Measurements from ENCODE around the gene ADIPOR2. TPM values are rescaled to one million over a fixed set of nuclear protein-coding genes. Genes with fewer than 3 reads are reported as not detected.
"Not testable (repeated sequence)": the region's sequence is repeated elsewhere in the genome, so short reads cannot be mapped to it uniquely, and the experiment has no call there.

The ADIPOR2 gene
- total and polyA plus RNA-seq, 2 experiments from 2014 or later: 5.8 to 25.7 TPM

- DNase-seq (ENCODE audit: low read depth in 1 of 2, low spot score in 1 of 2): no peak
- Histone ChIP-seq H3K36me3 (no peaks in the 10 kb centered on the region), H3K4me3 (no peak overlapping the region), H3K9me3 (ENCODE audit: low read depth) (no peaks in the 10 kb centered on the region), H3K27ac (no peak overlapping the region), H3K4me1 (ENCODE audit: low read depth) (no peaks in the 10 kb centered on the region), H3K27me3 (no peaks in the 10 kb centered on the region)
- TF ChIP-seq, protein P1, sequence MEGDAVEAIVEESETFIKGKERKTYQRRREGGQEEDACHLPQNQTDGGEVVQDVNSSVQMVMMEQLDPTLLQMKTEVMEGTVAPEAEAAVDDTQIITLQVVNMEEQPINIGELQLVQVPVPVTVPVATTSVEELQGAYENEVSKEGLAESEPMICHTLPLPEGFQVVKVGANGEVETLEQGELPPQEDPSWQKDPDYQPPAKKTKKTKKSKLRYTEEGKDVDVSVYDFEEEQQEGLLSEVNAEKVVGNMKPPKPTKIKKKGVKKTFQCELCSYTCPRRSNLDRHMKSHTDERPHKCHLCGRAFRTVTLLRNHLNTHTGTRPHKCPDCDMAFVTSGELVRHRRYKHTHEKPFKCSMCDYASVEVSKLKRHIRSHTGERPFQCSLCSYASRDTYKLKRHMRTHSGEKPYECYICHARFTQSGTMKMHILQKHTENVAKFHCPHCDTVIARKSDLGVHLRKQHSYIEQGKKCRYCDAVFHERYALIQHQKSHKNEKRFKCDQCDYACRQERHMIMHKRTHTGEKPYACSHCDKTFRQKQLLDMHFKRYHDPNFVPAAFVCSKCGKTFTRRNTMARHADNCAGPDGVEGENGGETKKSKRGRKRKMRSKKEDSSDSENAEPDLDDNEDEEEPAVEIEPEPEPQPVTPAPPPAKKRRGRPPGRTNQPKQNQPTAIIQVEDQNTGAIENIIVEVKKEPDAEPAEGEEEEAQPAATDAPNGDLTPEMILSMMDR (IDR thresholded peaks at IDR 0.05; ENCODE audit: low read depth, low read length): no peak
These were observed 32.9 kb downstream of the ADIPOR2 start for GRCh38 chr12:1723721-1724120.

DNA sequence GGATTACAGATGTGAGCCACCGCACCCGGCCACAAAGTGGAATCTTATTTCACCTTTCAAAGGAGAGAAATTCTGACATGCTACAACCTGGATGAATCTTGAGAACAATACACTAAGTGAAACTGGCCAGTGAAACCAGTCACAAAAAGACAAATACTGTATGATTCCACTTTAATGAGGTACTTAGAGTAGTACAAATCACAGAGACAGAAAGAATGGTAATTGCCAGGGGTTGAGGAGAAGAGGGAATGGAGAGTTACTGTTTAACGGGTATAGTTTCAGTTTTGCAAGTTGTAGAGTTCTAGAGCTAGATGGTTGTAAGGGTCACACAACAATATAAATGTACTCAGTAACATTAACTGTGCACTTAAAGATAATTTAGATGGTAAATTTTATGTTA lies 33.4 kb downstream of the ADIPOR2 start:
- Histone ChIP-seq H3K27me3 (no peaks in the 10 kb centered on the region), H3K4me3 (no peak overlapping the region), H3K4me1 (ENCODE audit: low read depth) (no peaks in the 10 kb centered on the region), H3K27ac (no peak overlapping the region), H3K36me3 (no peaks in the 10 kb centered on the region), H3K9me3 (ENCODE audit: low read depth) (no peaks in the 10 kb centered on the region)
- DNase-seq (ENCODE audit: low read depth in 1 of 2, low spot score in 1 of 2): no peak
- TF ChIP-seq, protein P1 (IDR thresholded peaks at IDR 0.05; ENCODE audit: low read depth, low read length): no peak

DNA sequence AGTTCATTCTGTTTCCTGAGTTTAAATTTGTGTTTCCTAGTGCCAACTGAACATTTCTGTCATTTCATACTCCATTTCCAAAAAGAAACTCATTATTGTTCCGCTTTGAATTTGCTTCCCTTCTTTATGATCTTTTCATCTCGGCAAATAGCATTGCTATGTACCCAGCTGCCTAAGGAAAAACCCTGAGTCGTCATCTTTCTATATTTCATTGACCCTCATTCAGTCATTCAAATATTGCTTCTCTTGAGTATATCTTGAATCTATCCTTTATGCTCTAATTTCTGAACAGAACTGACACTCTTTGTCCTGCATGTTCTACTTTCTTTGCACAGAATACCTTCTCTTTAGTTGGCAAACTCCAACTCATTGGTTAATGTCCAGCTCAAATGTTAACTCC lies 35.9 kb downstream of the ADIPOR2 start:
- no peak overlapping the region for H3K27ac ChIP-seq
- TF ChIP-seq, protein P1 (IDR thresholded peaks at IDR 0.05; ENCODE audit: low read depth, low read length): no peak
- no peak overlapping the region for H3K4me3 ChIP-seq
- no peaks in the 10 kb centered on the region for H3K27me3 ChIP-seq
- no peaks in the 10 kb centered on the region for H3K4me1 ChIP-seq (ENCODE audit: low read depth)
- no peaks in the 10 kb centered on the region for H3K9me3 ChIP-seq (ENCODE audit: low read depth)
- no peaks in the 10 kb centered on the region for H3K36me3 ChIP-seq
- DNase-seq (ENCODE audit: low read depth in 1 of 2, low spot score in 1 of 2): no peak

- Histone ChIP-seq H3K27me3 (no peaks in the 10 kb centered on the region), H3K27ac (no peak overlapping the region), H3K4me1 (ENCODE audit: low read depth) (no peaks in the 10 kb centered on the region), H3K9me3 (ENCODE audit: low read depth) (no peaks in the 10 kb centered on the region), H3K36me3 (no peaks in the 10 kb centered on the region), H3K4me3 (no peak overlapping the region)
- no peak for DNase-seq (ENCODE audit: low read depth in 1 of 2, low spot score in 1 of 2)
- TF ChIP-seq, protein P1 (IDR thresholded peaks at IDR 0.05; ENCODE audit: low read depth, low read length): no peak
These were observed 38.0 kb downstream of the ADIPOR2 start for GRCh38 chr12:1728824-1729223.

GRCh38 chr12:1731019-1731687 lies 40.3 kb downstream of the ADIPOR2 start:
- Histone ChIP-seq H3K4me3 (no peak overlapping the region), H3K27me3 (no peaks in the 10 kb centered on the region), H3K4me1 (ENCODE audit: low read depth) (no peaks in the 10 kb centered on the region), H3K27ac (no peak overlapping the region), H3K36me3 (no peaks in the 10 kb centered on the region), H3K9me3 (ENCODE audit: low read depth) (no peaks in the 10 kb centered on the region)
- DNase-seq (ENCODE audit: low read depth in 1 of 2, low spot score in 1 of 2): no peak
- TF ChIP-seq, protein P1 (IDR thresholded peaks at IDR 0.05; ENCODE audit: low read depth, low read length): no peak

DNA sequence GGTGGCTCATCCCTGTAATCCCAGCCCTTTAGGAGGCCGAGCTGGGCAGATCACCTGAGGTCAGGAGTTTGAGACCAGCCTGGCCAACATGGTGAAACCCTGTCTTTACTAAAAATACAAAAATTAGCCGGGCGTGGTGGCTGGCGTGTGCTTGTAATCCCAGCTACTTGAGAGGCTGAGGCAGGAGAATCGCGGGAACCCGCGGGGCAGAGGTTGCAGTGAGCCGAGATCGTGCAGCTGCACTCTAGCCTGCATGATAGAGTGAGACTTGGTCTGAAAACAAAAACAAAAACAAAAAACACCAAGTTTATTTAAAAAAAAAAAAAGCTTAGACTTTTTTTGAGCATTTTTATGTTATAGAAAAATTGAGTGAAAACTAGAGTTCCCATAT lies 40.8 kb downstream of the ADIPOR2 start:
- not testable (repeated sequence) for H3K36me3 ChIP-seq; DNase-seq (ENCODE audit: low read depth in 1 of 2, low spot score in 1 of 2); H3K27ac ChIP-seq; H3K9me3 ChIP-seq (ENCODE audit: low read depth); H3K4me3 ChIP-seq; H3K4me1 ChIP-seq (ENCODE audit: low read depth); H3K27me3 ChIP-seq
